Measurements from ENCODE around the gene SELENOP.
A peak's percentile ranks its signal among the peaks of the same experiment; 100 is the strongest.

The SELENOP gene

GRCh38 chr5:42812620-42813019 is 928 bp upstream of the SELENOP start:
- no peak overlapping the region for H3K4me3 ChIP-seq (ENCODE audit: low read depth, low read length)
- no peak for DNase-seq (ENCODE audit: low read depth)
- no peak for TF ChIP-seq CTCF (IDR thresholded peaks at IDR 0.05; ENCODE audit: control insufficient read depth, extremely low read depth, insufficient read depth)

- no peak for DNase-seq (ENCODE audit: low read depth)
- TF ChIP-seq CTCF (IDR thresholded peaks at IDR 0.05; ENCODE audit: control insufficient read depth, extremely low read depth, insufficient read depth) = no peak
- peak overlapping the region; percentile 53 for H3K4me3 ChIP-seq (ENCODE audit: low read depth, low read length)
Observed at GRCh38 chr5:42810834-42811590, 680 bp downstream of the SELENOP start.

- no peak overlapping the region for H3K4me3 ChIP-seq (ENCODE audit: low read depth, low read length)
- no peak for TF ChIP-seq CTCF (IDR thresholded peaks at IDR 0.05; ENCODE audit: control insufficient read depth, extremely low read depth, insufficient read depth)
- DNase-seq (ENCODE audit: low read depth) = no peak
Observed at GRCh38 chr5:42808888-42809611, 2.6 kb downstream of the SELENOP start.

- H3K4me3 ChIP-seq (ENCODE audit: low read depth, low read length) = no peak overlapping the region
- DNase-seq (ENCODE audit: low read depth) = no peak
- 0 out of 2 replicates have a peak, but pooled peaks have one; percentile 10 for TF ChIP-seq CTCF (IDR thresholded peaks at IDR 0.05; ENCODE audit: control insufficient read depth, extremely low read depth, insufficient read depth)
Observed at GRCh38 chr5:42807722-42808447, 3.8 kb downstream of the SELENOP start.

GRCh38 chr5:42806701-42807262 is 4.9 kb downstream of the SELENOP start:
- H3K4me3 ChIP-seq (ENCODE audit: low read depth, low read length) = no peak overlapping the region
- TF ChIP-seq CTCF (IDR thresholded peaks at IDR 0.05; ENCODE audit: control insufficient read depth, extremely low read depth, insufficient read depth) = no peak
- DNase-seq (ENCODE audit: low read depth) = no peak

GRCh38 chr5:42806004-42806700 is 5.5 kb downstream of the SELENOP start:
- TF ChIP-seq CTCF (IDR thresholded peaks at IDR 0.05; ENCODE audit: control insufficient read depth, extremely low read depth, insufficient read depth) = no peak
- H3K4me3 ChIP-seq (ENCODE audit: low read depth, low read length) = no peak overlapping the region
- no peak for DNase-seq (ENCODE audit: low read depth)

Measured in LNCaP clone FGC (cell line).